ENCODE results near the gene DNAJC18. TPM values are rescaled to one million over a fixed set of nuclear protein-coding genes. Genes with fewer than 3 reads are reported as not detected.
"Not testable (repeated sequence)": the region's sequence is repeated elsewhere in the genome, so short reads cannot be mapped to it uniquely, and the experiment has no call there.

DNAJC18 gene
- polyA plus RNA-seq, 1 experiment, result 17.7 TPM

GRCh38 chr5:139390639-139391569 lies 48.4 kb downstream of the DNAJC18 start:
- no peak for TF ChIP-seq CTCF (IDR thresholded peaks at IDR 0.05; ENCODE audit: low read depth, low read length)

DNA sequence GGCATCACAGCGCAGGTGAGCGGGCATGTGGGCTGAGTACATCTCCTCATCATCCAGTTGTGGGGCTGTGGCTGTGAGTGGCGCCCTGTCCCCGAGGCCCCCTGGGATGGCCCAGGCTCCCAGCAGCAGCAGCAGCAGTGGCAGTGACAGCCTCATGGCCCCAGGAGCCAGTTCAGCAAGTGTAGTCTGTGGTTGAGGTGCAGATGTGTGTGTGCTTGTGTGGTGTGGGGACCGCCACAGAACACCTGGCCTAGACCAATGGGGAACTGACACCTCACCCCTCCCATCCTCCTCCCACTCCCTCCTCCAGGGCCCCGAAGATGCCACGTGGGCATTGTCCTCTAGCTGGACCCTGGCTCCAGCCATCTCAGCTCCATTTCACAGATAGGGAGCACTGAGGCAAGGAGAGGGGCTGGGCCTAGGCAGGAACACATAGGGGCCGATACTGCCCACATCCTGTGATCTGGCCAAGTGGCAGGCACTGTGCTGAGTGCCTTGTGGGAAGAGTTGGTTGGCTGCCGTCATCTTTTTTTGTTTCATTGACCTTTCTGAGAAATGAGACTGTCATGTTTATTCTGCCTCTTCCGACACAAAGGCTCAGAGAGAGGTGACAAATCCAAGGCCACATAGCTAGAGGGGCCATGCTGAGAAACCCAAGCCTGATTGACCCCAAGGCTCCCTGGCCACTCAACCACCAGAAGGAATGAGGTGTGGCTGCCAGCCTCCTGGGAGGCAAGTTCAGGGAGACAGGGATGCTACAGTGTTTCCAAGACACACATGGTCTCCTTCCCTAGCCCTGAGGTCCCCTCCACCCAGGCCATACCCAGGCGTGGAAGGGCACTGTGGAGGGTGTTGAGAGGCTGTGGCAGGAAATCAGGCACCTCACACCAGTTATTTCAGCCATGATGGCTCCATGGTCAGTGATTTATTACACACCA lies 49.4 kb downstream of the DNAJC18 start, which contains the start of gene MZB1:
Gene MZB1 (minus strand): TSS at position 213 of the 938 bp plus-strand sequence. CDS start 57 bp downstream, at position 156.
- H3K27ac ChIP-seq (ENCODE audit: low read depth, low read length), result no peak within 1 kb of the TSS
- ChIA-PET CTCF (interaction anchor here (1.6 kb wide), 1 partner anchor 48 kb away, joined by 6 read pairs; the partner anchor contains the start of gene PAIP2), POLR2A (interaction anchor here (1.4 kb wide), 1 partner anchor 48 kb away, joined by 3 read pairs; no protein-coding TSS in a partner anchor)
- no peak for TF ChIP-seq CTCF (IDR thresholded peaks at IDR 0.05; ENCODE audit: low read depth, low read length)
- DNase-seq (ENCODE audit: low read depth, low spot score), result no peak
- H3K27me3 ChIP-seq (ENCODE audit: control insufficient read depth, insufficient read depth, low read length), result peaks cover 15% of the 10 kb centered on the region
- peaks cover 14% of the 10 kb centered on the region for H3K9me3 ChIP-seq (ENCODE audit: control insufficient read depth, insufficient read depth, low read length)
- no peak within 1 kb of the TSS for H3K4me3 ChIP-seq (ENCODE audit: low read depth, low read length)

More at GRCh38 chr5:139390639-139391569, 48.4 kb downstream of the DNAJC18 start:
- peaks cover 14% of the 10 kb centered on the region for H3K9me3 ChIP-seq (ENCODE audit: control insufficient read depth, insufficient read depth, low read length)
- DNase-seq (ENCODE audit: low read depth, low spot score), result no peak
- H3K4me3 ChIP-seq (ENCODE audit: low read depth, low read length), result no peak overlapping the region
- H3K27ac ChIP-seq (ENCODE audit: low read depth, low read length), result no peak overlapping the region
- ChIA-PET POLR2A (interaction anchor here (1.4 kb wide), 1 partner anchor 49 kb away, joined by 3 read pairs; no protein-coding TSS in a partner anchor), CTCF (interaction anchor here (0.5 to 1.6 kb wide), 3 partner anchors 11 to 59 kb away, joined by 3 to 6 read pairs (median 4); partner anchors contain the start of gene PAIP2)
- peaks cover 18% of the 10 kb centered on the region for H3K27me3 ChIP-seq (ENCODE audit: control insufficient read depth, insufficient read depth, low read length)

GRCh38 chr5:139388198-139388821 lies 51.0 kb downstream of the DNAJC18 start:
- ChIA-PET POLR2A (interaction anchor here (1.0 kb wide), 1 partner anchor 47 kb away, joined by 4 read pairs; the partner anchor contains the start of gene PAIP2), CTCF (interaction anchor here (0.5 kb wide), 1 partner anchor 23 kb away, joined by 3 read pairs; no protein-coding TSS in a partner anchor)
- Histone ChIP-seq H3K4me3 (ENCODE audit: low read depth, low read length) (no peak overlapping the region), H3K27me3 (ENCODE audit: control insufficient read depth, insufficient read depth, low read length) (peaks cover 6% of the 10 kb centered on the region), H3K27ac (ENCODE audit: low read depth, low read length) (no peak overlapping the region), H3K9me3 (ENCODE audit: control insufficient read depth, insufficient read depth, low read length) (peaks cover 5% of the 10 kb centered on the region)
- no peak for TF ChIP-seq CTCF (IDR thresholded peaks at IDR 0.05; ENCODE audit: low read depth, low read length)
- DNase-seq (ENCODE audit: low read depth, low spot score), result no peak

DNA sequence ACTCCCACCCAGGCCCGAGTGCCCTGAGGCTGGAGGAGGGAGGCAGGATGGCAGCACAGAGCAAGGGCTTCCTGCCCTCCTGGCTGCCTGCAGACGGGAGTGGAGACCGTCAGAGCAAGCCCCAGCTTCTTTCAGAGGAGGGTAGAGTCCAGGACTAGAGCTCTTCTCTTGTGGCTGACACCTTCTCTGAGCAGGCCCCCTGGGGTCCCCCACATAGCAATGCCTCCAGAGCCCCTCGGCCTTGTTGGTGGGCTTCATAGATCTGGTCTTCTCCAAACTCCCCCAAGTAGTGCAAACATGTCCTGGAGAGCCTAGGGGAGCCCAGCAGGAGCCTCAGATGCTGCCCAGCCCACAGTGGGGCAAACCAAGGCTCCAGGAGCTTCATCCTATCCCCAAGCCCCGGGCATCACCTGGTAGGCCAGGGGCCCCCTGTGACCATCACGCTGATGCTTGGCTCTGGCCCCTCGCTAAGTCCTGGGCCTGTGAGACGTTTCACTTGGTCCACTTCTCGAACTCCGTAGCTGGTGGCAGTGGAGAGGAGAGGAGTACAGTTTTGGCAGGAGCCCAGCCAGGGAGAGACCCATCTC lies 51.6 kb downstream of the DNAJC18 start:
- no peak for DNase-seq (ENCODE audit: low read depth, low spot score)
- POLR2A ChIA-PET, result interaction anchor here (1.0 to 1.5 kb wide), 2 partner anchors 46 kb away, joined by 3 to 4 read pairs; partner anchors contain the start of gene PAIP2
- no peaks in the 10 kb centered on the region; the same call in 1 of the 2 replicates for H3K9me3 ChIP-seq (ENCODE audit: control insufficient read depth, insufficient read depth, low read length)
- peaks cover under 1% of the 10 kb centered on the region for H3K27me3 ChIP-seq (ENCODE audit: control insufficient read depth, insufficient read depth, low read length)
- CTCF ChIA-PET, result interaction anchor here (0.5 kb wide), 1 partner anchor 22 kb away, joined by 3 read pairs; no protein-coding TSS in a partner anchor
- H3K4me3 ChIP-seq (ENCODE audit: low read depth, low read length), result no peak overlapping the region
- no peak overlapping the region for H3K27ac ChIP-seq (ENCODE audit: low read depth, low read length)
- TF ChIP-seq CTCF (IDR thresholded peaks at IDR 0.05; ENCODE audit: low read depth, low read length), result no peak

- H3K27ac ChIP-seq (ENCODE audit: low read depth, low read length); H3K4me3 ChIP-seq (ENCODE audit: low read depth, low read length); H3K9me3 ChIP-seq (ENCODE audit: control insufficient read depth, insufficient read depth, low read length); DNase-seq (ENCODE audit: low read depth, low spot score); CTCF ChIA-PET; H3K27me3 ChIP-seq (ENCODE audit: control insufficient read depth, insufficient read depth, low read length): not testable (repeated sequence)
- POLR2A ChIA-PET, result interaction anchor here (1.5 kb wide), 1 partner anchor 45 kb away, joined by 3 read pairs; the partner anchor contains the start of gene PAIP2
These were observed 52.4 kb downstream of the DNAJC18 start for GRCh38 chr5:139386956-139387355.
